IgD-negative memory B cell (primary cell): ENCODE results near the gene MPHOSPH6. TPM values are rescaled to one million over a fixed set of nuclear protein-coding genes. Genes with fewer than 3 reads are reported as not detected.
"Not testable (repeated sequence)": the region's sequence is repeated elsewhere in the genome, so short reads cannot be mapped to it uniquely, and the experiment has no call there.

Source experiments
- H3K27ac Mint-ChIP-seq, 3 donors: one replicate each; pipeline ENCODE4 v1.8.0; 2020 to 2022; ENCODE audit warnings: mild to moderate bottlenecking in 3 of 3, mixed read lengths in 3 of 3, moderate library complexity in 1 of 3
- H3K27me3 Mint-ChIP-seq: one replicate; pipeline ENCODE4 v1.8.0; 2021; ENCODE audit warnings: mixed read lengths
- H3K36me3 Mint-ChIP-seq: one replicate; pipeline ENCODE4 v1.8.0; 2020; ENCODE audit warnings: mild to moderate bottlenecking, mixed read lengths
- H3K4me1 Mint-ChIP-seq, 3 donors: one replicate each; pipeline ENCODE4 v1.8.0; 2020 to 2022; ENCODE audit warnings: mixed read lengths in 3 of 3, mild to moderate bottlenecking in 1 of 3
- H3K4me3 Mint-ChIP-seq, 4 donors: one replicate each; pipeline ENCODE4 v1.8.0; 2020 to 2022; ENCODE audit warnings: mild to moderate bottlenecking in 4 of 4, mixed read lengths in 4 of 4, moderate library complexity in 3 of 4
- H3K9me3 Mint-ChIP-seq, 3 donors: one replicate each; pipeline ENCODE4 v1.8.0; 2020 to 2021; ENCODE audit warnings: mixed read lengths in 3 of 3, mild to moderate bottlenecking in 1 of 3
- polyA plus RNA-seq: library from polyadenylated mRNA; unstranded; fragments of 300-500 nt; fragmentation: Illumina TruSeq; gene quantifications from one replicate; pipeline ENCODE4 v1.2.3, GENCODE V29; 2021

The MPHOSPH6 gene
- polyA plus RNA-seq, 1 donor from 2014 or later = 13.1 TPM

GRCh38 chr16:82116535-82116934 lies 53.5 kb downstream of the MPHOSPH6 start:
- no peaks in the 10 kb centered on the region for H3K9me3 Mint-ChIP-seq
- no peak overlapping the region for H3K27ac Mint-ChIP-seq
- H3K27me3 Mint-ChIP-seq = peaks cover 5% of the 10 kb centered on the region
- H3K4me1 Mint-ChIP-seq = no peaks in the 10 kb centered on the region
- no peaks in the 10 kb centered on the region for H3K36me3 Mint-ChIP-seq
- no peak overlapping the region for H3K4me3 Mint-ChIP-seq

- H3K4me1 Mint-ChIP-seq = no peaks in the 10 kb centered on the region
- peaks cover 5% of the 10 kb centered on the region for H3K27me3 Mint-ChIP-seq
- no peaks in the 10 kb centered on the region for H3K36me3 Mint-ChIP-seq
- H3K9me3 Mint-ChIP-seq = no peaks in the 10 kb centered on the region
- no peak overlapping the region for H3K27ac Mint-ChIP-seq
- no peak overlapping the region for H3K4me3 Mint-ChIP-seq
These were observed 56.3 kb downstream of the MPHOSPH6 start for GRCh38 chr16:82113741-82114140.

DNA sequence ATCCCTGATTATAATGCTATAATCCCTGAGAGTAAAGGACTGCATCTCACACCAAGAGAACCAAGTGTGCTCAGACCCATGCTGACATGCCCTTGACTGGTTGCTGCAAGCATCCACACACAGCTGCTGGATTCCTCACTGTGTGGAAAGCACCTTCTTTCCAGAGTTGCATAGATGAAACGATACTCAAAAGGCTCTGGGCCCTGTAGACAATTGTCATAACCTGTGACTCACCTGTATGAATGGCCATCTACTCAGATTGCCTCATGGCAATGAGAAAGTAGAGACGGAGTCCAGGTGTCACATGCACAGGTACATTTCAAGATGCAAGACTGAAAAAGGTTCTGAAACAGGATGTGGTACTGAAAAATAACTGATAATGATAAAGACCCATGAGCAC lies 58.1 kb downstream of the MPHOSPH6 start:
- Mint-ChIP-seq H3K27ac (peak overlapping the region in 1 of 3 donors; percentile 11), H3K27me3 (peaks cover 5% of the 10 kb centered on the region), H3K36me3 (no peaks in the 10 kb centered on the region), H3K9me3 (no peaks in the 10 kb centered on the region), H3K4me3 (no peak overlapping the region), H3K4me1 (no peaks in the 10 kb centered on the region)

DNA sequence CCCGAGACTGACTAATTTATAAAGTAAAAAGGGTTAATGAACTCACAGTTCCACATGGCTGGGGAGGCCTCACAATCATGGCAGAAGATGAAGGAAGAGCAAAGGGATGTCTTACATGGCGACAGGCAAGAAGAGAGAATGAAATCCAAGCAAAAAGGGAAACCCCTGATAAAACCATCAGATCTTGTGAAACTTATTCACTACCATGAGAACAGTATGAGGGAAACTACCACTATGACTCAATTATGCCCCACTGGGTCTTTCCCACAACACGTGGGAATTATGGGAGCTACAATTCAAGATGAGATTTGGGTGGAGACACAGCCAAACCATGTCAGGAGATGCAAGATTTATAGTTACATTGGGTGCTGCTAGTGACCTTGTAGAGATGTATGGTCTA lies 60.8 kb downstream of the MPHOSPH6 start:
- H3K9me3 Mint-ChIP-seq, H3K27ac Mint-ChIP-seq, H3K4me1 Mint-ChIP-seq, H3K27me3 Mint-ChIP-seq, H3K36me3 Mint-ChIP-seq, H3K4me3 Mint-ChIP-seq: not testable (repeated sequence)

DNA sequence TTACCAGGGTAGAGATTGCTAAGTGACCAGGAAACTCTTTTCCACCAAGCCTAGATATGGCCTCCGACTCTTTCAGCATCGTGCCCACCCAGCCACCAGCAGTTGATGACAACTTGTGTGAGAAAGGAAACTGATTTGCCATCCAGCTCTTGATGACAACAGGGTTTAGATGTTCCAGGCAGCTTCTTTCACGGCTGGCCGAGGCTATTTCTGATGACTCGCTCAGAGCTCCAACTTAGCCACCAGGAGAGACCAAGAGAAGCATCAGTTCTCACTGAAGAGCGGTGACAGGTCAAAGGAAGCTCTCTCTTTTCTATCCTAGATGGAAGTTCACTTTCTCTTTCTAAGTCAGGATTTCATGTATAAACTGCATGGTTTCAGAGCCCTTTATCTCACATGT lies 61.2 kb downstream of the MPHOSPH6 start:
- H3K4me3 Mint-ChIP-seq = no peak overlapping the region

DNA sequence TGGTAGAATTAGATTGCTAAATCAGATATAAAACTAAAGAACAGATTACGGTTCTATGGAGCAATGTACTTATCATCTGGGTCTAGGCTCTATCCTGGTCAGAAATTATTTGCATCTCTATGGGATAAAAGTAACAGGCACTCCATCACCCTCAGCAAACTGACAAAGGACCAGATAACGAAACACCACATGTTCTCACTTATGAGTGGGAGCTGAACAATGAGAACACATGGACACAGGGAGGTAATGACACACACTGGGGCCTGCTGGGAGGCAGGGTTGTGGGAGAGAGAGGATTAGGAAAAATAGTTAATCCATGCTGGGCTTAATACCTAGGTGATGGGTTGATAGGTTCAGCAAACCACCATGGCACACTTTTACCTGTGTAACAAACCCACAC lies 61.9 kb downstream of the MPHOSPH6 start:
- Mint-ChIP-seq H3K36me3 (no peaks in the 10 kb centered on the region), H3K27me3 (peaks cover 1% of the 10 kb centered on the region), H3K4me1 (peaks cover 0 to 1% (median 0%) of the 10 kb centered on the region in 3 donors), H3K9me3 (no peaks in the 10 kb centered on the region), H3K27ac (no peak overlapping the region), H3K4me3 (no peak overlapping the region)

More for the DNA sequence above, 61.2 kb downstream of the MPHOSPH6 start:
- H3K9me3 Mint-ChIP-seq = no peaks in the 10 kb centered on the region
- H3K36me3 Mint-ChIP-seq = no peaks in the 10 kb centered on the region
- H3K27ac Mint-ChIP-seq = no peak overlapping the region
- peaks cover 4% of the 10 kb centered on the region for H3K27me3 Mint-ChIP-seq
- H3K4me1 Mint-ChIP-seq = peaks cover 0 to 1% (median 0%) of the 10 kb centered on the region in 3 donors

GRCh38 chr16:82105107-82105506 lies 64.9 kb downstream of the MPHOSPH6 start:
- peaks cover 0 to 1% (median 0%) of the 10 kb centered on the region in 3 donors for H3K9me3 Mint-ChIP-seq
- H3K27me3 Mint-ChIP-seq = peaks cover 7% of the 10 kb centered on the region
- H3K4me1 Mint-ChIP-seq = peaks cover 0 to 1% (median 0%) of the 10 kb centered on the region in 3 donors
- H3K27ac Mint-ChIP-seq = no peak overlapping the region
- H3K4me3 Mint-ChIP-seq = no peak overlapping the region
- no peaks in the 10 kb centered on the region for H3K36me3 Mint-ChIP-seq

Other genes with a start within 250 kb of the MPHOSPH6 start
- gene SDR42E1, start 158.8 kb downstream of the MPHOSPH6 start, polyA plus RNA-seq = 2.2 TPM
- not detected for gene HSD17B2, start 135.0 kb downstream of the MPHOSPH6 start, polyA plus RNA-seq